ENCODE results near the gene GOLM1.
A peak's percentile ranks its signal among the peaks of the same experiment; 100 is the strongest.
"Not testable (repeated sequence)": the region's sequence is repeated elsewhere in the genome, so short reads cannot be mapped to it uniquely, and the experiment has no call there.

Gene GOLM1, protein sequence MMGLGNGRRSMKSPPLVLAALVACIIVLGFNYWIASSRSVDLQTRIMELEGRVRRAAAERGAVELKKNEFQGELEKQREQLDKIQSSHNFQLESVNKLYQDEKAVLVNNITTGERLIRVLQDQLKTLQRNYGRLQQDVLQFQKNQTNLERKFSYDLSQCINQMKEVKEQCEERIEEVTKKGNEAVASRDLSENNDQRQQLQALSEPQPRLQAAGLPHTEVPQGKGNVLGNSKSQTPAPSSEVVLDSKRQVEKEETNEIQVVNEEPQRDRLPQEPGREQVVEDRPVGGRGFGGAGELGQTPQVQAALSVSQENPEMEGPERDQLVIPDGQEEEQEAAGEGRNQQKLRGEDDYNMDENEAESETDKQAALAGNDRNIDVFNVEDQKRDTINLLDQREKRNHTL

GRCh38 chr9:86098824-86099700 lies at the start of gene GOLM1:
Gene GOLM1, minus strand, starts transcription at chr9:86099558. Its CDS starts 20,238 bp downstream, at chr9:86079320.
- DNase-seq, result peak; percentile 24 to 27

GRCh38 chr9:86146671-86147070 lies 47.3 kb upstream of the GOLM1 start:
- DNase-seq, result not testable (repeated sequence)

DNA sequence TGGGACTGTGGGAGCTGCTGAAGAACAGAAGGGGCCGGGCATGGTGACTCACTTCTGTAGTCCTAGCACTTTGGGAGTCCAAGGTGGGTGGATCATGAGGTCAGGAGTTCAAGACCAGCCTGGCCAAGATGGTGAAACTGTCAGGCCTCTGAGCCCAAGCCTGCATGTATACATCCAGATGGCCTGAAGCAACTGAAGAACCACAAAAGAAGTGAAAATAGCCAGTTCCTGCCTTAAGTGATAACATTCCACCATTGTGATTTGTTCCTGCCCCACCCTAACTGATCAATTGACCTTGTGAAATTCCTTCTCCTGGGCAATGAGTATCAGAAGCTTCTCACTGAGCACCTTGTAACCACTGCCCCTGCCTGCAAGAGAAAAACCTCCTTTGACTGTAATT lies 46.6 kb upstream of the GOLM1 start:
- not testable (repeated sequence) for DNase-seq

GRCh38 chr9:86142973-86143372 lies 43.6 kb upstream of the GOLM1 start:
- DNase-seq, result no peak

GRCh38 chr9:86141843-86142242 lies 42.5 kb upstream of the GOLM1 start:
- DNase-seq, result no peak

- DNase-seq, result no peak
Measured at GRCh38 chr9:86135371-86135770, 36.0 kb upstream of the GOLM1 start.

DNA sequence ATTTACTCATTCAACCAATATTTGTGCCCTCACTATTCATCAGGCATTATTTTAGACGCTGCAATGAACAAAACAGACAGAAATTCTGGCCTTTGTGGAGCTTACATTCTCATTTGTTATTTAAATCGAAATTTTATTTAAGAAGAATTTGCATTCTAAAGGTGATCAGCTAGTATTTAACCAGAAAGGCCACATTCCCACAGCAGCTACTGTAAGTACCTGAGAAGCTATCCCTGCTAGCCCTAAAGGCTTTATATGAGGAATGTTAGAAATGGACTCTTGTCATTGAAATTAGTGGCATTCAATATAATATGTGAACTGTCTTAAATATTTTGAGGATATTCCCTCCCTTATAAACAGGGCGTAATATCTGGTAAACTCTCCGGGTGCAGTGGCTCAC lies 35.0 kb upstream of the GOLM1 start:
- DNase-seq, result no peak

DNA sequence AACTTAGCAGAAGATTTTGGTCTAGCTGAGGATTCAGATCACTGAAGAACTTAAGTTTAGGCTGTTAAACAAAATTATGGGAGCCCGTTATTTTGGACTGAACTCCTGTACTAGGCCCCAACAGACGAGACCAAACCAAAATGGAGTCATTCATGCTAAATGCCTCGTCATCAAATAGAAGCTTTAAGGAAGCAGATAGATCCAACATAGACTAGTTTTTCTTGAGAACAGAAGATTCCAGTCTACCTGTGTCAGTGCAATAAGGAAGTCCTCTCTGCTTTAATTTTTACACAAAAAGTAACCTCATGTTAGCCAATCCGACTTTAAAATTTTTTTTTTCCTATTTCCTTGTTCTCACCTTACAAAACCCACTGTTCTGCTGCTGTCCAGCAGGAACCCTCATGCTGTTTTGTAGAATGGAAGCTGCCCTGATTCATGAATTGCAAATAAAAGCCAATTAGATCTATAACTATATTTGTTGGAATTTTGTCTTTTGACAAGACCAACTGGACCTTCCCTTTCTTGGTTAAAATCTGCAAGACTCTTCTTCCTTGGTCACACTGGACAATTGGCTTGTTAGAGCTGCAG lies 29.0 kb upstream of the GOLM1 start:
- no peak for DNase-seq

DNA sequence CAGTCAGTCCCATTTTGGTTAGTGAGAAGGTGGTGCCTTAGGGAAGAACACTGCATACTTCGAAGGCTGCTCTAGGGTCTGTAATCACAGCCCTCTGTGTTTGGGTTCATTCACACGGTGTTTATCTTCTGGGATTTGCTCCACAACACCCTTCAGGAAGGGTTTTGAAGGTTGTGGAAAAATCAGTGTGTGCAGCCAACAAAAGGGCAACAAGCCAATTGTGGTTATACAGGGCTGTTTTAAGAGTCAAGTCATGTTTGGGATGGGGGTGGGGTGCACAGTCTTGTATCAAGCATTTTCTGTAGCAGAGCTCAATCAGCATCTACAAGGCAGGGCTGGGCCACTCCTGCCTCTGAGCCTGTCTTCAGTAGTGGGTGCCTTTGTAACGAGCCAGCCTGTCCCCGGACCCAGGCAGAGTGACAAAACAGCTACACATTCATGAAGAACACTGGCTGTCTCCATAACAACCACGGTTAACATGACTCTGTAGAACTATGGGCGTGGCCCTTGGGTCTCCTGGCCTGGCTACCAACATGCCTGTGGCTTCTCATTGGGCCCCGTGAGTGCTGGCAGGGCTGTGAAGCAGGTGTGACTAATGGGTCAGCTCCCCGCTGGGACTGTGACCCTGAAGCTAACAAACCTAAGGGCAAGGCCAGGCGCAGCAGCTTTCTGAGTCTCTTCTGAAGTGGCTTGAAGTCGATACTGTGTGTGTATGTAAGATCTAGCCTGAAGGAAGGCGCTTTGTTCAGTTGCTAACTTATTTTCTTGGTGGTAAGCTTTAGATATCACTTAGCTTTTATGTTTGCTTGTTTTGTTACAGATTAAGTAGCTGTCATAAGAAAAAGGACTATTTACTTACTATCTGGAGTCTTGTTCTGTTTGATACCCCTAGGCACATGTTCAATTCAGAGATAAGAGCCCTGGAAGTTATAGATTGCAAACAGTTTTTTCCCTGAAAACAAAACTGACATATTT lies 27.9 kb upstream of the GOLM1 start:
- DNase-seq, result no peak

GRCh38 chr9:86122311-86122710 lies 23.0 kb upstream of the GOLM1 start:
- DNase-seq, result no peak

DNA sequence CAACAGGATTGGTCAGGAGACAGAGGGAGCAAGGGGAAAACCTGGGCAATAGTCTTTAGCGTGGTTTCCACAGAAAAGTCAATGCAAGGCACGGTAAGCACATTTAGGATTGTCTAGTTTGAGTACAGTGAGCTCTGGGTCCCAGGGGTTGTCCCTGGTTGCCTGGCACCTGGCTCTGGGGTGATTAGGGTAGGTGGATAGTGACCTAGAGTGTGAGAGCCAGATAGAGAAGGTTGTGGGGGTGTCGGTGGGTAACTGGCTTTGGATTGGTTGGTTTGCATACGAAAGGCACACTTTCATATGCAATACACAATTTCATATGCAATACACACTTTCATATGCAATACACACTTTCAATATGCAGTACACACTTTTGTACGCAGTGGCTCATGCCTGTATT lies 20.1 kb upstream of the GOLM1 start:
- no peak for DNase-seq

DNA sequence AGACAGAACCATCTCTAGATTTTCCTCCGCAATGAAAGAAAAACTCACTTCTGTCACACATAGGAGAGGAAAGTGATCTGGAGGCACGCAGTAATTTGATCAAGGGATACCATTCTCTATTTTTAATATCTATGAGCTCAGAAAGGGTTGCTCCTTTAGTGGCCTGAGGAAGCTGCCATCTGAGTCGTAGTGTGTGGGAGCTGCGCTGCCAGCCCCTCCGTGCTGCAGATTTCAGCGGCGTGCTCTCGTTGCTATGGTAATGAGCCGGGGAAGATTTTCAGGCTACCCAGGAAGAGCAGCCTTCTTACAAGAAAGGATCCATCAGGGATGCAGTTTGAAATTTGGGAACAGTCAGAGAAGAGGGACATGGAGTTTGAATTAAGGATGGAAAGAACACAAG lies 17.1 kb upstream of the GOLM1 start:
- DNase-seq, result no peak

DNA sequence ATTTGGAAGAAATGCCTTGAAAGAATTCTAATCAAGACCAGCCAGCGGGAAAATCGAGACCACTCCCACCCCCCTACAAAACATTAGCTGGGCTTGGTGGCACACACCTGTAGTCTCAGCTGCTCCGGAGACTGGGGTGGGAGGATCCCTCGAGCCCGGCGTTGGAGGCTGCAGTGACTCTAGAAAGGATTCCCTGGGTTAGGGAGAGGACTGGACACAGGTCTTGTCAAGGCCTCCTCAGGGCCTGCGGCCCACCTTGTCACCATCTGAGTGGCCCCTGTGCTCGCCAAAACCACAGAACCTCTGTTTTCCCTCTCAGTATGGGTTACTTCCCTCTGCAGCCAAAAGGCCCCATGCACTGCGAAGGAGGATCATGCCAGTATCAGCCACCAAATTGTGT lies 16.5 kb upstream of the GOLM1 start:
- DNase-seq, result no peak

DNA sequence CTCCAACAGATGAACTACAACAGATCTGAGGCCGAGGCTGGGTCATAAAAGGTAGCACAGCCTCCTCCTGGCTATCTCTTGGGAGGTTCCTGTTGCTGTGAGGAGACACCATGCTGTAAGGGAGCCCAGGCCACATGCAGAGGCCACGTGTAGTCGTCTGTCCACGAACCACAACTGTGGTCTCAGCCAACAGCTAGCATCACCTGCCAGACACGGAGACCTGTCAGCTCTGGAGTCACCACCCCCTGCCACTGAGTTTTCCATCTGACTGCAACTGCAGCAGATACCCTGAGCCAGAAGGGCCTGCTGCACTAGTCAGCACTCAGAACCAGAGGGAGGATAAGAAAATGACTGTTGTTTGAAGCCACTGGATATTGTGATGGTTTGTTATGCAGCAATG lies 12.7 kb upstream of the GOLM1 start:
- DNase-seq, result no peak

- DNase-seq, result no peak
Measured at GRCh38 chr9:86102626-86103025, 3.3 kb upstream of the GOLM1 start.

- peak; percentile 6 for DNase-seq
Measured at GRCh38 chr9:86099701-86100364, 475 bp upstream of the GOLM1 start.

DNA sequence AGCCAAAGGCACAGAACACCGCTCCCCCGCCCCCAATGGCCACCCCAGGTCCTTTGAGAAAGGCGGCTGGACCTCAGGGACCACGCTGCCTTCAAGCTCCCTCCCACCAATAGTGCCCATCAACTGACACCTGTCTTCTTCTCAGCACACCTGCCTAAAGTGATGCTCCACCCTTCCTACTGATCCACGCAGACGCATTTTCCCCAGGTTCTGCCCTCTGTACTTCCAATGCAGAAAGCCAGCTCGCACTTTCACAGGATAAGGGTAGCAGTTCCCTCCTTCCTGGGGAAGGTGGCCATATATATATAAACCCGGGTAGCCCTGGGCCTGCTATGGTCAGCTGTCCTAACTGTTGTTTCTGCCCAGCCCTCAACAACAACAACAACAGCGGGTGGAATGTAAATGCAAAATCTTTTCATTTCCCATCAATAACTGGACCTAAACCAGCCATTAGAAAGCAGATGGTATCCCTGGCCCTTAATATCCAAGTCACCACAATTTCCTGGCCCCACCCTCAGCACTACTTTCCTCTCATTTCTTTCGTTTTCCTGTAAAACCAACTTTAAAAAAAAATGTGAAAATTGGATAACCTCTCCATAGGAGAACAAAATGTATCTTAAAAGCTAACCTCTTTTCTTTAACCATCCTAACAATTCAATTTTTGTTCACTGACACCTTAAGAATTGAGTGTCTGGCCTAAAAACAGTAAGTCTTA lies 1.7 kb downstream of the GOLM1 start:
- no peak for DNase-seq

DNA sequence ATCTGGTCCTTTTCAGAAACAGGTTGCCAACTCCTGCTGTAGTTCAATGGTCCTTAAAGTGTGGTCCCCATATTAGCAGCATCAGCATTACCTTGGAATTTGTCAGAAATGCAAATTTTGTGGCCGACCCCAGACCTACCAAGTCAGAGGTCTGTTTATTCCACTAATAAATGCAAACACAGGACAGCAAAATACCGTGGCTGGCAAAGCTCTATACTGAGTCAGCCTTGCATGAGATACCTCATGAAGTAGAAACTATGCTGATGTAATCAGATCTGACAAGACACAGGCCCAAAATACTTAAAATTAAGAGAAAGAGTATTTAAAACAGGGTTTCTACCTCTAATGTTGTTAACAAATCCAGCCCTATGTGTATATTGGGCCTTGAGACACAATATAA lies 3.0 kb downstream of the GOLM1 start:
- no peak for DNase-seq

- no peak for DNase-seq
Measured at GRCh38 chr9:86093788-86094555, 5.4 kb downstream of the GOLM1 start.

- DNase-seq, result no peak
Measured at GRCh38 chr9:86091477-86091876, 7.9 kb downstream of the GOLM1 start.
